Measurements from ENCODE around the gene AP3B2.

GRCh38 chr15:82666606-82667005 is 43.1 kb downstream of the AP3B2 start:
- no peak for TF ChIP-seq CTCF (IDR thresholded peaks at IDR 0.05)
- TF ChIP-seq POLR2A (IDR thresholded peaks at IDR 0.05): no peak
- no peak for TF ChIP-seq EP300 (IDR thresholded peaks at IDR 0.05)
